NCI-H2107 (cell line): ENCODE results near the gene PDIK1L.

ENCODE experiments used
- DNase-seq: peaks from one replicate; lab custom pipeline; 2025; lab: John Stamatoyannopoulos, UW

Gene PDIK1L

GRCh38 chr1:26171084-26172072, 59.8 kb downstream of the PDIK1L start, which contains the start of gene ZNF593OS:
TSS of gene ZNF593OS (minus strand) at chr1:26171832. CDS start at chr1:26171661, 171 bp downstream.
- no peak for DNase-seq
